ENCODE data around the gene NRG3.

DNA sequence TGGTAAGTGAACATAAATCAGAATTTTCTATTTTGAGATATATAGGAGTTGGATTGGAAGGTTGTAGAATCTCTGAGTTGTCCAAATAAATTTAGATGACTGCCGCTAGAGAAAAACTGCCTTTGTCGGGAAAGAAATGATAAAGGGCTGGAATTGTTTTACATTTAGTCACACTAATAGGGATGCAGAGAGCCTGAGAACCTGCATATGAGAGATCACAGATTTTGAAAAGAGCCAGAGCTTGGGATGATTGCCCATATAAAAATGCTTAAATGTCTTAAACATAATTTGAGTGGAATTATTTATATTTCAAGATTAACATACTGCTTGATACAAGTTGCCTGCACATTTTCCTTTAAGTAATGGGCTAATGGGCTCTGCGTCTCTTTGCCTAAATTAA, 660.5 kb downstream of the NRG3 start:
- TF ChIP-seq POLR2A (IDR thresholded peaks at IDR 0.05) (no peak), POLR2AphosphoS5 (IDR thresholded peaks at IDR 0.05) (no peak)

Measured in transverse colon (tissue), 3 donors.